GM21360 (cell line): ENCODE data around the gene SP1.
"Not testable (repeated sequence)": the region's sequence is repeated elsewhere in the genome, so short reads cannot be mapped to it uniquely, and the experiment has no call there.

Experiments used
- ATAC-seq: cut with Tn5 transposase; IDR thresholded peaks from one replicate; pipeline ENCODE4 v1.9.1; 2021; ENCODE audit warnings: mild to moderate bottlenecking, moderate library complexity; ENCODE audit not compliant: unreplicated experiment

Gene SP1

DNA sequence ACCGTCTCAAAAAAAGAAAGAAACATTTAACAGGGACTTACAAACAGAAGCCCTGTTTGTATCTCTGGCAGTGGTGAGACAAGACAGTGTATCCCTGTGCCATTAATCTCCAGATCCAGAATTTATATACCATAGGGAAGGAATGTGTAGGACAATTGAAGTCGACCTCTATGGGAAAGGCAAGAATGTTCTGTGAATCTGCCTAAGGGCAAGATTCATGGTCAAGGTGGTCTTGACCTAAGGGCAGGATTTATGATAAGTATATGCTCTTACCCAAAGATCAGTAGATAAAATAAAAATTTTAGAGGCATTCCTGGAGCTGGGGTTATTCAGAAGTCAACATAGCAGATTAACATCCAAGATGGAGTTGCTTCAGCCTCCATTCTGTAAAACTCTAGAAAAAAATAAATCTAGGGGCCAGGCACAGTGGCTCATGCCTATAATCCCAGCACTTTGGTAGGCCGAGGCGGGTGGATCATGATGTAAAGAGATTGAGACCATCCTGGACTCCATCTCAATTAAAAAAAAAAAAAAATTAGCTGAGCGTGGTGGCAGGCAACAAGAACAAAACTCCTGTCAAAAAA is 21.0 kb upstream of the SP1 start:
- ATAC-seq: no peak

GRCh38 chr12:53361638-53362037 is 18.3 kb upstream of the SP1 start:
- ATAC-seq: not testable (repeated sequence)

- ATAC-seq: no peak
Measured at GRCh38 chr12:53365245-53365904, 14.6 kb upstream of the SP1 start.

DNA sequence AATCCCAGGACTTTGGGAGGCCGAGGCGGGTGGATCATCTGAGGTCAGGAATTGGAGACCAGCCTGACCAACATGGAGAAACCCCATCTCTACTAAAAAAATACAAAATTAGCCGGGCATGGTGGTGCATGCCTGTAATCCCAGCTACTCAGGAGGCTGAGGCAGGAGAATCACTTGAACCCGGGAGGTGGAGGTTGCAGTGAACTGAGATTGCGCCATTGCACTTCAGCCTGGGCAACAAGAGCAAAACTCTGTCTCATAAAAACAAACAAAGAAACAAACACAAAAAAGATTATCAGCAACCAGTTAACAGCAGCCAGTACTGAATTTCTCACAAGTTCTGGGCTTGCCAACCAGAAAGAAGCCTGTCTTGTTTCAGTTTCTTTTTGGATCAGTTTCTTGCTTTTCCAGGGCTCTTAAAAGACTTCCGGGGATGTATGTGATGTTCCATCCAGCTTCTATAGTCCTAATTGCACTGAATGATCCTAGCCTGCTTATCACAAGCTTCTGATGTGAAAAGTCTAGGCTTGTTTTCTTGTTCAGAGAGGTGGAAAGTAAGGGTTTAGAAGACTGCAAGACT is 6.3 kb upstream of the SP1 start:
- not testable (repeated sequence) for ATAC-seq

- not testable (repeated sequence) for ATAC-seq
Measured at GRCh38 chr12:53374277-53374676, 5.7 kb upstream of the SP1 start.

- no peak for ATAC-seq
Measured at GRCh38 chr12:53376747-53377146, 3.2 kb upstream of the SP1 start.

DNA sequence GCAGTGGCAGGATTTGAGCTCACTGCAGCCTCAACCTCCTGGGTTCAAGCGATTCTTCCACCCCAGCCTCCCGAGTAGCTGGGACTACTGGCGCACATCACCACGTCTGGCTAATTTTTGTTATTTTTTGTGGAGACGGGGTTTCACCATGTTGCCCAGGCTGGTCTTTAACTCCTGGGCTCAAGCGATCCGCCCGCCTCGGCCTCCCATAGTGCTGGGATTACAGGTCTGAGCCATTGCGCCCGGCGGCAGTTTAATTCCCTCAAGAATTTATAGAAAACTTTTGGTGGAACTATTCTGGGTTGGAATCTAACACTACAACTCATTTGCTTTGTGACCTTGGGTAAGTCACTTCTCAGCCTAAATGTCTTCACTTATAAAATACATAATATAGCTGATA is 1.8 kb upstream of the SP1 start:
- ATAC-seq: no peak

- no peak for ATAC-seq
Measured at GRCh38 chr12:53378724-53379388, 1.1 kb upstream of the SP1 start.

DNA sequence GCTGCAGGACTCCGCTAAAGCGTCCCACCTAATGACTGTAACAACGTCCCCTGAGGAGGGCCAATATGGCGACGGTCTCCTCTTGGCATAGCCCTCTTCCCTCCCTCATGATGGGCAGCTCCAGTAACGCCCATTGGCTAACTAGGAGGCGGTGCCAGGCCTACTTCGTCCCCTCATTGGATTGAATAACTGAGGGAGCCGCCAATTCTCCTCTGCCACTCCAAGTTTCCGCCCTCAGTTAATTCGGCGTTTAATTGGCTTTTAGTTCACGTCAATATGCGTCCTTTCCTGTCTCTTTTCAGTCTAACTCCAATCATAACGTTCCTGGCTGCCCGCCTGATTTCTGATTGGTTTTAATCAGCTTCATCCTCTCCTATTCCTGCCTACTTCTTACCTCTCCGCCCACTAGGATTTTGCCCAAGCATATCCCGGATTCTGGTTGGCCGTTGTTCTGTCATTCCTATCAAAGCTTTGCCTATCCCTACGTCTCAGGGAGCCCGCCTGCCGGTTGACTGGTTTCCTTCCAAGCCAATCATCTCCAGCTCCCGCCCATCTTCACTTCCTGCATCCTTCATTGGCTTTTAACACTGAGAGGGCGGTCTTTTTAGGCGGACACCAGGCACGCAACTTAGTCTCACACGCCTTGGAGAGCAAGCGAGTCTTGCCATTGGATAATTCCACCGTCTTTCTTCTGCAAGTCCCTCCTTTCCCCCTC is 430 bp upstream of the SP1 start:
- peak; percentile 71 for ATAC-seq

DNA sequence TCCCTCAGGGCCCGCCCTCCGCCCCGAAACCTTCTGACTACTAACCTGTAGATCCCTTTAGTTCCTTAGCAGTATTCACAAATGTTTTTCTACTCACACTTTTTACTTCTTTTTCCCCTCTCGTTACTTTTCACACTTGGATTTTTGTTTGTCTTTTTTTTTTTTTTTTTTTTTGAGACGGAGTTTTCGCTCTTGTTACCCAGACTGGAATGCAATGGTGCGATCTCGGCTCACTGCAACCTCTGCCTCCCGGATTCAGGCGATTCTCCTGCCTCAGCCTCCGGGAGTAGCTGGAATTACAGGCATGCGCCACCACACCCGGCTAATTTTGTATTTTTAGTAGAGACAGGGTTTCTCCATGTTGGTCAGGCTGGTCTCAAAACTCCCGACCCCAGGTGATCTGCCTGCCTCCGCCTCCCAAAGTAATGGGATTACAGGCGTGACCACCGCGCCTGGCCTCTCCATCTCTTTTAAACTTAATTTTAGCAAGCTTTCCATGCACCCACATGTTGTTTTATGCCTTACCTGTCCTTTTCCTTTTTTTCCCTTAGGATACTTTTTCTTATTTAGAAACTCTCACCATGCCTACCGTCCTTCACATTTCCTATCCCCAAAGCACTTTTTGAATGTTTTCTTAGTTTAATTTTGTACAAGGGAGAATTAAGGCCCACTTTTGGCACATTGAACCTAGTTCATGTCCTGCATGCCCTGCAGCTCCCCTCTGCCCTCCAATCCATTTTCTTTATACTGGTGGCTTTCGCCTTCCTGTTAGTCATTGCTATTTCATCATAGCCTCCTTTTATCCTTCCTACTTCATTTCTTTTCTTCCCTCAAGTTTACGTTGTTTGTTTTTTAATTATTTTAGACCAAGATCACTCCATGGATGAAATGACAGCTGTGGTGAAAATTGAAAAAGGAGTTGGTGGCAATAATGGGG is 1.1 kb downstream of the SP1 start:
- no peak for ATAC-seq

- ATAC-seq: no peak
Measured at GRCh38 chr12:53381731-53382630, 2.0 kb downstream of the SP1 start.

- no peak for ATAC-seq
Measured at GRCh38 chr12:53383258-53383657, 3.3 kb downstream of the SP1 start.

DNA sequence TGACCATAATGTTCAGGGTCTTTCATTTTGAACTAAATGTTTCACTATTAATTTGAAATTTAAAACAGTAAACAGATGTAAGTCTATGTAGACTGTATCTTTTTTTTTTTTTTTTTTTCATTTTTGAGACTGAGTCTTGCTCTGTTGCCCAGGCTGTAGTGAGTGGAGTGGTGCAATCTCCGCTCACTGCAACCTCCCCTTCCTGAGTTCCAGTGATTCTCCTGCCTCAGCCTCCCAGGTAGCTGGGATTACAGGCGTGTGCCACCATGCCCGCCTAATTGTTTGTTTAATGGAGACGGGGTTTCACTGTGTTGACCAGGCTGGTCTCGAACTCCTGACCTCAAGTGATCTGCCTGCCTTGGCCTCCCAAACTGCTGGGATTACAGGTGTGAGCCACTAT is 6.4 kb downstream of the SP1 start:
- not testable (repeated sequence) for ATAC-seq

DNA sequence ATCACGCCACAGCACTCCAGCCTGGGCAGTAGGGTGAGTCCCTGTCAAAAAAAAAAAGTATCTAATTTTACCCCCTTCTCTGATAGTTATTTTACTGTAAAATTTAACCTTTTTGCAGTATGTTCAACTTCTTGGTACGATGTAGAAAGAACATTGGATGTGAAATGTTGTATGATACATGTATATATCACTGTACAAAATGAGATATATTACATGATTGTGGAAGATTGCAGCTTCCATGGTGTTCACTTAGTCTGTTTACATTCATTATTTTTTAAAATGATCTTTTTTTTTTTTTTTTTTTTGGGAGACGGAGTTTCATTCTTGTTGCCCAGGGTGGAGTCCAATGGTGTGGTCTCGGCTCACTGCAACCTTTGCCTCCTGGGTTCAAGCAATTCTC is 9.0 kb downstream of the SP1 start:
- ATAC-seq: no peak

- no peak for ATAC-seq
Measured at GRCh38 chr12:53389702-53390101, 9.7 kb downstream of the SP1 start.

DNA sequence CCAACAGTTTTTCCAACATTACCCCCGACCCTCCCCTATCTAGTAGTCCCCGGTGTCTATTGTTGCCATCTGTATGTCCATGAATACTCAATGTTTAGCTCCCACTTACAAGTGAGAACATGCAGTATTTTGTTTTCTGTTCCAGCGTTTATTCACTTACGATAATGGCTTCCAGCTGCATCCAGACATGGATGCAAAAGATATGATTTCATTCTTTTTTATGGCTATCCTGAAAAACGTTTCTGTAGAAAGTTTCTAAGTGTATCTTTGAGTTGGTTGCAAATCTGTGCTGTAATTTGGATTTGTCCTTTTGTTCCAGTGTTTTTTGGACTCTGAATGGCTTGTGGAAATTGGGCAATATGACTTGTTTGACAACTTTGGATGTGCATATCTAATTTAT is 11.7 kb downstream of the SP1 start:
- no peak for ATAC-seq

GRCh38 chr12:53399896-53400295 is 19.9 kb downstream of the SP1 start:
- ATAC-seq: no peak

- ATAC-seq: not testable (repeated sequence)
Measured at GRCh38 chr12:53402351-53402750, 22.4 kb downstream of the SP1 start.

- ATAC-seq: no peak
Measured at GRCh38 chr12:53402871-53403270, 22.9 kb downstream of the SP1 start.
